Putamen (tissue), 1 donor: ENCODE measurements around the gene ARVCF.
A peak's percentile ranks its signal among the peaks of the same experiment; 100 is the strongest.

Source experiments
- DNase-seq: peaks from one replicate; pipeline ENCODE4 v3.0.0-alpha.2; 2016; ENCODE audit warnings: low spot score

ARVCF gene, protein sequence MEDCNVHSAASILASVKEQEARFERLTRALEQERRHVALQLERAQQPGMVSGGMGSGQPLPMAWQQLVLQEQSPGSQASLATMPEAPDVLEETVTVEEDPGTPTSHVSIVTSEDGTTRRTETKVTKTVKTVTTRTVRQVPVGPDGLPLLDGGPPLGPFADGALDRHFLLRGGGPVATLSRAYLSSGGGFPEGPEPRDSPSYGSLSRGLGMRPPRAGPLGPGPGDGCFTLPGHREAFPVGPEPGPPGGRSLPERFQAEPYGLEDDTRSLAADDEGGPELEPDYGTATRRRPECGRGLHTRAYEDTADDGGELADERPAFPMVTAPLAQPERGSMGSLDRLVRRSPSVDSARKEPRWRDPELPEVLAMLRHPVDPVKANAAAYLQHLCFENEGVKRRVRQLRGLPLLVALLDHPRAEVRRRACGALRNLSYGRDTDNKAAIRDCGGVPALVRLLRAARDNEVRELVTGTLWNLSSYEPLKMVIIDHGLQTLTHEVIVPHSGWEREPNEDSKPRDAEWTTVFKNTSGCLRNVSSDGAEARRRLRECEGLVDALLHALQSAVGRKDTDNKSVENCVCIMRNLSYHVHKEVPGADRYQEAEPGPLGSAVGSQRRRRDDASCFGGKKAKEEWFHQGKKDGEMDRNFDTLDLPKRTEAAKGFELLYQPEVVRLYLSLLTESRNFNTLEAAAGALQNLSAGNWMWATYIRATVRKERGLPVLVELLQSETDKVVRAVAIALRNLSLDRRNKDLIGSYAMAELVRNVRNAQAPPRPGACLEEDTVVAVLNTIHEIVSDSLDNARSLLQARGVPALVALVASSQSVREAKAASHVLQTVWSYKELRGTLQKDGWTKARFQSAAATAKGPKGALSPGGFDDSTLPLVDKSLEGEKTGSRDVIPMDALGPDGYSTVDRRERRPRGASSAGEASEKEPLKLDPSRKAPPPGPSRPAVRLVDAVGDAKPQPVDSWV

DNA sequence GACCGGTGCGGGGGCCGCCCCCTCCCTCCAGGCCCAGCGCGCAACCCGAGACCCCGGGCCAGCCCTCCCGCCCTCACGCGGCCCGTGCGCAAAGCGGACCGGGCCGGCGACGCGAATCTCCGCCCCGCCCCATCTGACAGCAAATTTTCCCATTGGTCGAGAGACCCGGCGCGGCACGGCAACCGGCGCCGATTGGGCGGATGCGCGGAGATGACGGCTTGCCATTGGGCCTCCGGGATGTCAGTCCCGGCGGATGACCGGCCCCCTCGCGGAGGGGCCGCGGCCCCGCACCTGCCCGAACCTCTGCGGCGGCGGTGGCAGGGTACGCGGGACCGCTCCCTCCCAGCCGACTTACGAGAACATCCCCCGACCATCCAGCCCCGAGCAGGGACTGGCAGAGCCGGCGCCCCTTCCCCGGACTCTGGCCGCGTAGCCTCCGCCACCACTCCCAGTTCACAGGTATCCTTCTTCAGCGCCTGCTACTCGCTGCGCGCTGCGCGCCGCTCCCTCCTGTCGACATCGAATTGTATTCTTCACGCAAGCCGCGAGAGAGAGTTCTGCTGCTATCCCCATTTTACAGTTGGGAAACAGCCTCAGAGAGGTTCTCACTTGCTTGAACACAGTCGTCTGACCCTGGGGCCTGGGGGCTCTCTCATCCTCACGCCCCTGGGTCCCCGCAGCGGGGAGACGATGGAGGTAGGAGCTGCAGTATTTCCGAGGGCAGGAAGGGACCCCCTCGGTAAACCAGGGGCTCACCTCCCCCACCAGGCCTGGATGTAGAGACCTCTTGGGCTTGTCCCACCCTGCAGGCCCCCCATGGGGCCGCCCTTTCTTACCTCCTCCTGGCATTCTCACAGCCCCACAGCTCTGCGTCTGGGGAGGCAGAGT, at the start of gene ARVCF:
Gene ARVCF (minus strand): TSS at position 90 of the 888 bp plus-strand sequence. CDS start 26,029 bp downstream, outside the sequence.
- peak; percentile 90 for DNase-seq

DNA sequence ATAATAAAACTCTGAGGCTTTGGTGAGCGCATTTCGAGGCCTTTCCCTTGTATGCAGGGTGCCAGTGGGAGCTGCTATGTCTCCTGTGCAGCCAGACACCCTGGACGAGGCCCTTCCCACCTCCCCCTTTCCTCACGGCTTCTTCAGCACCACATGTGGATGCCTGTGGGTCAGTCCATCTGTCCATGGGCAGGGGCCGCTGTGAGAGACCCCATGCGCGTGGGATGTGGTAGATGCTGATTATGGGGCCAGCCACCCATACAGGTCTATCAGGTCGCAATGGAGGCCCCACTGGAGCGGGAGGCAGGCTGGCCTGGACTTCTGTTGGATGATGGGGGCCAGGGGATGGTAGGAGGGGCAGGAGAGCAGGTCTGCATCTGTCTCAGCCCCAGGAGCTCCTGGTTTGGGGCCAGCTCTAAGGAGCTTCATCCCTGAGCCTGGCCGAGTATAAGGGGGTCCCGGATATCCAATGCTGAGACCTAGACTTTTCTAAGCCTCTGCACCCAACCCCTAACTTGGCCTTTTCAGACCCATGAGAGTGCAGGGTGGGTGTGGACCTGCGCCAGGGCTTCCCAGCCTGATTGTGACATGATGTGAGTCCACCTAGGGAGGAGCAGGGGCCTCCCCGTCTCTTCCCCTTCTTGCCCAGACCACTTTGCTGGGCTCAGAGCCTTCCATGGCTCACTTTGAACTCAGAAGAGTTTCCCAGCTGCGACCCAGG, 49.4 kb upstream of the ARVCF start:
- DNase-seq, result no peak

DNA sequence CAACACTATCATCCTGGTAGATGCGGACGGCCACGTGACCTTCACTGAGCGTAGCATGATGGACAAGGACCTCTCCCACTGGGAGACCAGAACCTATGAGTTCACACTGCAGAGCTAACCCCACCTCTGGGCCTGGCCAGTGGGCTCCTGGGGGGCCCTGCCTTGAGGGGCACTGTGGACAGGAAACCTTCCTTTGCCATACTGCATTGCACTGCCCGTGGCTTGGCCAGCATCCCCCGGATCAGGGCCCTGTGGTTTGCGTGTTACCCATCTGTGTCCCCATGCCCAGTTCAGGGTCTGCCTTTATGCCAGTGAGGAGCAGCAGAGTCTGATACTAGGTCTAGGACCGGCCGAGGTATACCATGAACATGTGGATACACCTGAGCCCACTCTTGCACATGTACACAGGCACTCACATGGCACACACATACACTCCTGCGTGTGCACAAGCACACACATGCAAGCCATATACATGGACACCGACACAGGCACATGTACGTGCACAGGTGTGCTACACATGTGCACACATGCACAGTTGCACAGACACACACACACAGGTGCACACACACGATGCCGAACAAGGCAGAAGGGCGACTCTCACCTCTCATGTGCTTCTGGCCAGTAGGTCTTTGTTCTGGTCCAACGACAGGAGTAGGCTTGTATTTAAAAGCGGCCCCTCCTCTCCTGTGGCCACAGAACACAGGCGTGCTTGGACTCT, 48.1 kb upstream of the ARVCF start:
- no peak for DNase-seq

DNA sequence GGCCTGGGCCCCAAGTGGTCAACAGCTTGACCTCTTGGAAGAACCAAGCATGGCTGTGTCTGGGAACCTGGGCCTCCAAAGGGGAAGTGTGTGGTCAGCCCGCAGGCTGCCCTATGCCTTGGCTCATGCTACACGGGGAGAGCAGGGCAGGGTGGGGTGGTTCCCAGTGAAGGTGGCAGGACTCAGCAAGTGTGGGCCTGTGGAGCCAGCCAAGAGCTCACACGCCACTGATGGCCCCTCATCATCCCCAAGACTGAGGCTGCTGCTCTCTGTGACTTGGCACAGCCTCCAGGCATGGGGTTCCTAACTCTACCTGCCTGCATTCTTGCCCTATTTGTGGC, 47.5 kb upstream of the ARVCF start:
- no peak for DNase-seq

DNA sequence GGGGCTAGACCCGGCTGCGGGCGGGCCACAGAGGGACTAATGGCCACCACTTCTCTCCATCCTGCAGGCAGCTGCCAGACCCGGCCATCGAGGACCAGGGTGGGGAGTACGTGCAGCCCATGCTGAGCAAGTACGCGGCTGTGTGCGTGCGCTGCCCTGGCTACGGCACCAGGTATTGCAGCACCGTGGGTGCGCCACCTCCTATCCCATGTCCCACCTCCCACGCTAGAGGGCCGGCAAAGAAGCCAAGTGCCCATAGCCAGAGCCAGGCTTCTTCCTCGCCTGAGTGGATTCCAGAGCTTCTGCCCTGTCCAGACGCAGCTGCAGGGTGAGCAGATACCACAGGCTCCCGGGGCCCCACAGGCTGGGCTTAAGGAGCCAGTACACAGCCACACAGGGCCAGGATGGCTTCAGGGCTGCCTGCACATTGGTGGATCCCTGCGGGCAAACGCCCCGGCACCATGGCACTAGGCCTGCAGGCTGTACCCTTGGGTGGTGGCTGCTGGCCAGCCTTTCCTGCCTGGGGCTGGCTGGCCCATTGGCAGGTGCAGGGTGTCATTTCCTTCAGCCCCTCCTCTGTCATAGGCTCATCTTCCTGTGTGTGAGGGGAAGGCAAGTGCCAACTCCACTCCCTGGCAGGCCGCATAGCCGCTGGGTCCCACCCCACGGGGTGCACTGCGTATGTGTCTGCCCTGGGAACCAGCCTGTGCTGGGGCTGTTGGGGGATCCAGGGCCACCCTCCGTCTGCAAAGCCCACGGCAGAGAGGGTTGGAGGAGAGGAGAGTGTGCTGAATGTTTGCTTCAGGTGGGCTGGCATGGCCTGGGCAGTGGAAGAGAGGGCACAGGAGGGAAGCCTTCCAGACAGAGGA, 46.9 kb upstream of the ARVCF start:
- DNase-seq, result no peak

DNA sequence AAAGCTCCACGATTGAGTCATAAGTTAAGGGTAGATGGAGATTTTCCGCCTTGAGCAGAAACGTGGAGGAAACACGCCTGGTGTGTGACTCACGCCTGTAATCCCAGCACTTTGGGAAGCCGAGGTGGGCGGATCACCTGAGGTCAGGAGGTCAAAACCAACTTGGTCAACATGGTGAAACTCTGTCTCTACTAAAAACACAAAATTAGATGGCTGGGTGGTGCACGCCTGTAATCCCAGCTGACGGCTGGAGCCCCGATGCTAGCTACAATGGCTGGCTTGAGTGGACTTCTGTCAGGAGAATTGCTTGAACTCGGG, 46.1 kb upstream of the ARVCF start:
- DNase-seq, result no peak

DNA sequence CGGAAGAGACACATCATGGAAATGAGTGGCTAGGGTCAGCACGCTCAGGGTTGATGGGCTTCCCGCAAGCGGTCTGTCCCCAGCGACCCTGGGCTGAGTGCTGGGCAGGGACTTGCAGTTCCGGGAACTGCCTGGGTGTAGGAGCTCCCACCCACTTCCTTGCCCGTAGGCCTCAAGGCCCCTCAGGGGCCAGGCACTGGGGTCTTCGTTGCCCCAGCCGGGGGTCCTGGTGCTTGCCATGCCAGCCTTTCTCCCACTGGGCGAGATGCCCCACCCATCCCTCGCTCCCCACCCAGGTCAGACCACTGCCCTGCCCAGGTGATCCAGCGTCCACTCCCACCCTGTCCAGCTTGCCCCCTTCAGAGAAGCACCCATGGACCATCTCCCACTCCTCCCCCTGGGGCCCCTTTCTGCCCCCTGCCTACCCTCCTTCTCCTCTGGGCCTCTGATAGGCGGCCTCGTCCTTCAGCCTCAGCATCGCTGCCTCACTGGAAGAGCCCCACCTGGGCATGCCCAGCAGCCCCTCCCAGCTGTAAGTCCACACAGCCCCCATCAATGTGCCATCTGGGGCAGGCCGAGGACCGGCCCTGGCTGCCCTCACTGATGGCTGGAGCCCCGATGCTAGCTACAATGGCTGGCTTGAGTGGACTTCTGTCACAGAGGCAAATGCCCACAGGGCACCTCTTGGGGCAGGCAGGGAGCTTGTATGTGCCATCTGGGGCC, 45.6 kb upstream of the ARVCF start:
- DNase-seq, result no peak

DNA sequence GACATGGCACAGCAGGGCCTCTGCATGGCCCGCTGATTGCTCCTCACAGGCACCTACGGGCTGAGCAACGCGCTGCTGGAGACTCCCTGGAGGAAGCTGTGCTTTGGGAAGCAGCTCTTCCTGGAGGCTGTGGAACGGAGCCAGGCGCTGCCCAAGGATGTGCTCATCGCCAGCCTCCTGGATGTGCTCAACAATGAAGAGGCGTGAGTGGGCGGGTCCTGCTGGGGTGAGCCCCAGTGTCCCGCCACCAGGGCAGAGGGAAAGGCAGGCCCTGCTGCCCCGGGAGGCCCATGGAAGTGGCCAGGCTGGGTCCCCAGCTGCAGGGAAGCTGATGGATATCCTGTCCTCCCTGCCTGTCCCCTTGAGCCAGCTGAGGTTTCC, 44.8 kb upstream of the ARVCF start:
- DNase-seq, result no peak

DNA sequence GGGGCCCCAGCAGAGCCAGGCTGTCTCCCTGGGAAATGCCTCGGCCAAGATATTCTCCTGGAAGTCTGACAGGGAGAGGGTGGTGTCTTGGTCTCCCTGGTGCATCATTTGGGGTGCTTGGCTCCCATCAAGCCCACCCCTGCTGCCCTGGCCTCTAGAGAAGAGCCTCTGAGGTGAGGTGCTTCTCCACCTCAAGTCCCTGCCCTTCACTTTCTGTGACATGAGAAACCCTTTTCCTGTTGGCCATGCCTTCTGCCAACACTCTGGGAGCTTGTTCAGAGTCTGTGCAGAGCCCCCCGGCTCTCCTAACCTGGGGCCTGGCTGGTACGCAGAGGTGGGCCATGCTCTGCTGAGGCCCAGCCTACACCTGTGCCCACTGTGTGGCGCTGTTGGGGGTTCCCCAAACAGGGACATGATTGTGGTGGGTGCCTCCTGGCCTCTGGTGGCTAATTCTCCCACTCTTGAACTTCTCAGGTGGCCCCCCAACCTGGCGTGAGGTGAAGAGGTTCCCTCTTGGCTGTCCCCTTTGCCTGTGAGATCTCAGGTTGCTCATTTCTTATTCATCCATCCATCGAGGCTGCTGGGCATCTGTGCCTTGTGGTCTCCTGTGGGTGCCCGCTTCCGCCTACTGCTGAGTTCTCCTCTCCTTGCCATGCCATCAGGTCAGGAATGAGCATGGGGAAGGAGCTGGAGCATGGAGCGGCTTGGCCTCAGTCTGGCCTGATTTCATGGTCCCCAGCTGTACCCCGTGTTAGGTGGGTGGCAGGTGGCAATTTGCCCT, 44.3 kb upstream of the ARVCF start:
- DNase-seq, result no peak

DNA sequence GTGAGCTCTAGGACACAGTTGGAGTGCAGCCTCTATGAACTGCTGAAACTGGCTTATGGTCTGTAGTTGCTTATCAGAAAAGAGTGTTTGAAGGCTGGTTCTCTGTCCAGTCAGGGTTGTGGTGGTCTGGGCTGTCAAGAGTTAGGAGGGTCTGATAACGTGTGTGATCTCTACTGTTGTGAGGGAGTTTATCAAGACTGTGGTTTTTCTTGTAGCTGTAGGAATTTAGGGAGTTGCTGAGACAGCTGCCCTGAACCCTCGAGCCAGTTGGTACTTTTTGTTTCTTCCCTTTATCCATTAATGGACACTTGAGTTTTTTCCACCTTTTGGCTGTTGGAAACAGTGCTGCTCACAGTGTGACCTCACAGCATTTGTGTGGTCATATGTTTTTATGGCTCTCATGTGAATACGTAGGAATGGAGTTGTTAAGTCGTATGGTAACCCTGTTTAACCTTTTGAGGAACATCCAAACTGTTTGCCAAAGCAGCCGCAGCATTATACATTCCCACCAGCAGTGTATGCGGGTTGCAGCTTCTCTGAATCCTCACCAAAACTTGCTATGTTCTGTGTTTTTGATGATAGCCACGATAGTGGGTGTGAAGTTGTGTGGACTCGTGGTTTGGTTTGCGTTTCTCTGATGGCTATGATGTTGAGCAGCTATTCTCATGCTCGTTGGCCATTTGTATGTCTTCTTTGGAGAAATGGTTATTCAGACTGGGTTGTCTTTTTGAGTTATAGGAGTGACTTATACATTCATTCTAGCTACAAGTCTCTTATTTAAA, 42.6 kb upstream of the ARVCF start:
- DNase-seq, result no peak

DNA sequence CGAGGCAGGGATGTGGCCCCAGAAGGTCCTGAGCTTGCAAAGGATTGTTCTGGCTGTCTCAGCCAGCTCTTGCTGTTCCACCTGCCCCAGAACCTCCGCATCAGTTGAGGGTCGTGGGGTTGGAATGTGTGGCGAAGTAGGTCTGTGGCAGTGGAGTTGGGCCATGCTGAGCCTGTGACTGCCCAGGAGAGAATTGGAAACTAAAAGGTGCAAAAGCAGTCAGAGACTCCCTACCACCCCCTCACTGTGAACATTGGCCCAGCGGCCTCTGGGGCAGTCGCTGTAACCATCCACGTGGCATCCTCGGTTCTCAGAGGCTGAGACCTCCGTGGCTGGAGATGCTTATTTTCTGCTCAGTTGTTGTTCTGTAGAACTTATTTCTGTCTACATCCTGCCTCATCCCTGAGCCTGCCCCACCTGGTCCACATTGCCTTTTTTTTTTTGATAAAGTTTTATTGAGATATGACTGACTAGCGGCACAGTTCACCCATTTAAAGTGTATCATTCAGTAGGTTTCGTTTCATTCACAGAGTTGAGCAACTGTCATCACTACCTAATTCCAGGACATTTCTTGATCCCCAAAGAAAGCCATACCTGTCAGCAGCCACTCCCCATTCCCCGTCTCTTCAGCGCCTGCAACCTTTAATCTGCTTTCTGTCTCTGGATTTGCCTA, 41.1 kb upstream of the ARVCF start:
- DNase-seq, result no peak

DNA sequence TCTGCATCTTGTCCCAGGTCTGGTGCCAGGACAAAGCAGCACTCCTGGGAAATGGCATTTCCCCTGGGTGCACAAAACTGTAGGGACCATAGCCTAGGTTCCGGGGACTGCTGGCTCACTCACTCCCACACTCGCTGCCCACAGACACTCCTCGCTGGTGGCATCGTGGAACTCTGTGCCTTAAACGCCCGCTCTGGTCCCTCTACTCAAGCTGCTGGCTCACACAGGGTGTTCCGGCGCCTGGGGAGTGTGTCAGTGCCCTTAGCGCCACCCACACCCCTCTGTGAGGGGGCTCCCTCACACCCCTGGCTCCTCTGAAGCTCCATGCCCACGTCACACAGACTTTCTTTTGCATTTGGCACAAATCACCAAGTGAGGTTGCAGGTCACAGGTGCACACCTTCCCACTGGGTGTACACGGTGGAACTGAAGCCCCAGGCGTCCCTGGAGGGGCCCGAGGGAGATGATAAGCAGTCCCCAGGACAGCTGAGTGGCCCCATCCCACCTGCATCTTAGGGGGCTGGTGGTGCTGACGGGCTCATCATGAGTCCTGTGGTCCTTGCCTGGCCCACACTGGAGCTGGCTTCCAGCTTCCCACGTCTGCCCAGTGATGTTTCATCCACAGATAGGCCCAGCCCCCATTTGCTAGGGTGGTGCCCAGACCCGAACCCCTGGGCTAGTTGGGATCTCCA, 40.2 kb upstream of the ARVCF start:
- DNase-seq, result no peak

DNA sequence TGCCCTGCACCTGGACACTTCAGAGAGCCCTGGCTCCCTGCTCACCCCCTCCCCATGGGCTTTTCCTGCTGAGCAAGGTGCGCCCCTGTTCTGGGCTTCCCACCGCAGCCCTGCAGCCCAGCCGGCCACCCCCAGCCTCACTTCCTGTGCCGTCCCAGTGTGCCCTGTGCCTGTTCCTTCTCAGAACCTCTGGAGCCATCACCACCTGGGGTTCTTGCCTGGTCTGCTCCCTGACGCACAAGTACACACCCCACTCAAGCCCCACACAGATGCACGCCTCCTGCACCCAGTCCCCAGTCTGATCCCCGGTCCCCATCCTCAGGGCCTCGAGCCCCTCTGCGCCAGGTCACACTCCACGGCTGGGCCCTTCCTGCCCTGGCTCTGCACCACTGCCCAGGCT, 39.5 kb upstream of the ARVCF start:
- DNase-seq, result no peak

DNA sequence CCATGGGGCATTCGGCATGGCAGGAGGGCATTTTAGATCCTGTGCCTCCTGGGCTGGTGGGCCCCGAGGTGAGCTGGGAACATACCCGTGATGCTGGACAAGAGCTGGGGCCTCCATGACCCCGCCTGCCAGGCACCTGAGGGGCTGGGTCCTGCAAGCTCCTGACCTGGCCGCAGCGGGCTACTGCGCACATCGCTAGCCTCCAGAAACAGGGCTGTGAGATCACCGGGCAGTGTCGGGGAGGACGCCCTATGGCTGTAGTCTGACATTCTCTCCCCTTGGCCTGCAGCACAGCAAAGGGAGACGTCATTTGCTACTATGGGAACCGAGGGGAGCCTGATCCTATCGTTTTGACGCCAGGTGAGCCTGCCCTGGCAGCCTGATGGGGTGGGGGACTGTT, 39.0 kb upstream of the ARVCF start:
- DNase-seq, result no peak

DNA sequence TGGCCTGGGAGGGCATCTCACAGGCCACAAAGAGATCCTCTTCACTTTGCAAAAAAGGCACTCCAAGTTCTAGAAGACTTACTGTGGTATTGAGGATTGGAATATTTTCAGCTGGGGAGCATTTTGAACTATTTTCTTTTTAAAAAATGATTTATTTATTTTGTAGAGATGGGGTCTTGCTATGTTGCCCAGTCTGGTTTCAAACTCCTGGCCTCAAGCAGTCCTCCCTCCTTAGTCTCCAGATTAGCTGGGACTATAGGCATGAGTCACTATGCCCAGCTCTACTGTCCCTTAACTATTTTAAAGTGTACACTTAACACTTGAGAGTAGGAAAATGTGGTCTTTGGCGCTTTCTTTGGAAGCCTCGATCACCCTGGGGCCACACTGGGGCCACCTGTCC, 38.5 kb upstream of the ARVCF start:
- no peak for DNase-seq

DNA sequence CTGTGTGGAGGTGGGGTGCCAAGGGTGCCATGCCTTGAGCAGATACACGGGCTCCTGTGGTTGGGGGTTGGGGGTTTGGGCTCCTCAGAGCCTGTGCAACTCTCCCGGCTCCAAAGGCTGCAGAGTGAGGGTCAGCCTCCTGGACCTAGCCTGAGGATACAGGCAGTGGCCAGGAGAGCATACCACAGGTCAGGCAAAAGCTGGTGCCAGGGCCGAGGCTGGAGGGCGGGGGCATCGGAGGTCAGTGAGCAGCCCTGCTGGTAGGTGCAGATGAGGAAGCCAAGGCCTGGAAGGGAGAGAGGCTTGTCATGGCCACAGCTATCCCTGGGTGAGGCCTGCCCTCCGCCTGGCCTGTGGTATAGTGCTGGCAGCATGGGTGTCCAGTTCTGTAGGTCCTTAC, 37.9 kb upstream of the ARVCF start:
- DNase-seq, result no peak

DNA sequence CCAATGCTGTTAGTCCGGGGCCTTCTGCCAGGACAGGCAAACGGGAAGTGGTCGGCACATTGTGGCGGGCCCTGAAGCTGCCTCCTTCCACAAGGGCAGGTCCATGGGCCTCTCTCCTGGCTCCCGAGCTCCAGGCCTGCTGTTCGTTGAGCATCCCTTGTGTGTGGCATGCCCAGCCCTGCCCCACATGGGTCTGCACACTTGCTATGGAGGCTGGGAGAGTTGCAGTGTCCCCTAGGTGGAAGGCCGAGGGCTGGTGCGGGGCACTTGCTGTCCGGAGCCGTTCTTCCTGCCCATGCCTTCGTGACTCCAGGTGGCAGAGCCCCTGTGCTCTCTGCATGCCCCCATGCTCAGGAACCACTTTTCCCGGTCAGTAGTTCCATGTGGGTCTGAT, 37.4 kb upstream of the ARVCF start:
- DNase-seq, result no peak
